ENCODE results near the gene BBLN. TPM values are rescaled to one million over a fixed set of nuclear protein-coding genes. Genes with fewer than 3 reads are reported as not detected.

The BBLN gene
- total and polyA plus RNA-seq, 4 donors: 13.4 to 42.1 (median 32.3) TPM

GRCh38 chr9:128178806-128179431 lies 18.9 kb downstream of the BBLN start (continued):
- TF ChIP-seq REST (IDR thresholded peaks at IDR 0.05): no peak

GRCh38 chr9:128180001-128180400 lies 19.9 kb downstream of the BBLN start:
- H3K4me3 ChIP-seq (ENCODE audit: low read depth in 1 of 3, low read length in 3 of 3): no peak overlapping the region
- no peak overlapping the region for H3K27ac ChIP-seq (ENCODE audit: low read depth in 1 of 2, low read length in 2 of 2)
- WGBS: 98% methylated on average over 8 of the region's 8 CpGs
- no peaks in the 10 kb centered on the region for H3K27me3 ChIP-seq (ENCODE audit: control insufficient read depth in 4 of 4, insufficient read depth in 4 of 4, low read length in 3 of 4)
- H3K9me3 ChIP-seq (ENCODE audit: control insufficient read depth in 4 of 4, low read length in 3 of 4): no peaks in the 10 kb centered on the region
- peaks cover 30 to 62% (median 41%) of the 10 kb centered on the region in 4 donors for H3K36me3 ChIP-seq (ENCODE audit: control insufficient read depth in 4 of 4, insufficient read depth in 3 of 4, low read depth in 1 of 4, low read length in 3 of 4)
- no peak for TF ChIP-seq FOXA1 (IDR thresholded peaks at IDR 0.05)
- no peak for TF ChIP-seq ATF3 (IDR thresholded peaks at IDR 0.05)
- TF ChIP-seq HNF4A (conservative IDR thresholded peaks at IDR 0.05): no peak
- H3K4me1 ChIP-seq (ENCODE audit: control insufficient read depth in 4 of 4, insufficient read depth in 4 of 4, low read length in 3 of 4): no peaks in the 10 kb centered on the region
- H3K9ac ChIP-seq (ENCODE audit: low read depth in 1 of 2, low read length in 2 of 2): no peak overlapping the region
- DNase-seq (ENCODE audit: low spot score): no peak

- Histone ChIP-seq H3K27ac (ENCODE audit: low read depth in 1 of 2, low read length in 2 of 2) (no peak overlapping the region), H3K4me3 (ENCODE audit: low read depth in 1 of 3, low read length in 3 of 3) (no peak overlapping the region), H3K9ac (ENCODE audit: low read depth in 1 of 2, low read length in 2 of 2) (no peak overlapping the region), H3K36me3 (ENCODE audit: control insufficient read depth in 4 of 4, insufficient read depth in 3 of 4, low read depth in 1 of 4, low read length in 3 of 4) (peaks cover 30 to 58% (median 38%) of the 10 kb centered on the region in 4 donors), H3K27me3 (ENCODE audit: control insufficient read depth in 4 of 4, insufficient read depth in 4 of 4, low read length in 3 of 4) (no peaks in the 10 kb centered on the region), H3K9me3 (ENCODE audit: control insufficient read depth in 4 of 4, low read length in 3 of 4) (no peaks in the 10 kb centered on the region), H3K4me1 (ENCODE audit: control insufficient read depth in 4 of 4, insufficient read depth in 4 of 4, low read length in 3 of 4) (no peaks in the 10 kb centered on the region)
- no peak for DNase-seq (ENCODE audit: low spot score)
- TF ChIP-seq RAD21 (IDR thresholded peaks at IDR 0.05) (no peak), HNF4A (conservative IDR thresholded peaks at IDR 0.05) (no peak), REST (IDR thresholded peaks at IDR 0.05) (no peak), FOXA1 (IDR thresholded peaks at IDR 0.05) (no peak), MAX (IDR thresholded peaks at IDR 0.05) (no peak), EGR1 (IDR thresholded peaks at IDR 0.05; ENCODE audit: low read depth in 2 of 2) (no peak), ATF3 (IDR thresholded peaks at IDR 0.05) (no peak), RXRA (IDR thresholded peaks at IDR 0.05) (no peak), FOXA2 (IDR thresholded peaks at IDR 0.05) (no peak), ZBTB33 (IDR thresholded peaks at IDR 0.05) (no peak), GABPA (IDR thresholded peaks at IDR 0.05 in 1 of 2, conservative IDR thresholded peaks at IDR 0.05 in 1 of 2) (no peak), YY1 (IDR thresholded peaks at IDR 0.05) (no peak), NR2F2 (IDR thresholded peaks at IDR 0.05) (no peak), CTCF (IDR thresholded peaks at IDR 0.05; ENCODE audit: low read depth, low read length, missing input control) (no peak)
- WGBS: 98% methylated on average over 8 of the region's 8 CpGs
These were observed 20.4 kb downstream of the BBLN start for GRCh38 chr9:128180447-128180846.

Data from liver (tissue), 9 donors.